B cell (primary cell): ENCODE measurements around the gene ZNF804A. TPM values are rescaled to one million over a fixed set of nuclear protein-coding genes. Genes with fewer than 3 reads are reported as not detected.

Source experiments
- ATAC-seq: fragments of 200-7000 bp; cut with Tn5 transposase; one replicate; pipeline ENCODE4 v1.10.0; 2021; ENCODE audit warnings: low read depth, mild to moderate bottlenecking, moderate number of reproducible peaks, moderate library complexity
- CTCF ChIA-PET: fragments of 350-600 bp; sonication (Branson Sonifier 250); formaldehyde crosslinking; loops from one replicate; lab custom pipeline; 2021; ENCODE audit warnings: antibody characterized with exemption, inconsistent platforms; lab: Charles Lee
- POLR2A ChIA-PET: fragments of 350-600 bp; sonication (Branson Sonifier 250); formaldehyde crosslinking; loops from one replicate; lab custom pipeline; 2021; ENCODE audit warnings: antibody characterized with exemption; lab: Charles Lee
- DNase-seq: peaks from one replicate; pipeline ENCODE4 v3.0.0; 2013
- H2AFZ ChIP-seq: 2 replicates; pipeline ENCODE4 v1.6.1; 2012; ENCODE audit warnings: mild to moderate bottlenecking, low read depth, low read length; ENCODE audit not compliant: insufficient read depth, poor library complexity, severe bottlenecking
- H3K27ac ChIP-seq, 2 donors: 1 replicate in 1 of 2; 2 replicates in 1 of 2; pipeline ENCODE4 v1.5.1; 2012 to 2013; ENCODE audit warnings: low read length in 2 of 2, mild to moderate bottlenecking in 2 of 2, moderate library complexity in 1 of 2
- H3K27me3 ChIP-seq, 4 experiments: fragments of 200-600 bp in 1 of 4; sonication (generic) in 1 of 4; replicated peaks in 1 of 4; 1 replicate in 2 of 4; 2 replicates in 2 of 4; pipeline versions ENCODE4 v1.6.1 to v1.7.0; 2013 to 2016; ENCODE audit warnings: low read length in 3 of 4, mild to moderate bottlenecking in 2 of 4, mixed read lengths in 1 of 4, moderate library complexity in 1 of 4; ENCODE audit not compliant: insufficient read depth in 4 of 4, control insufficient read depth in 3 of 4; ENCODE audit errors: control extremely low read depth in 1 of 4
- H3K36me3 ChIP-seq, 2 experiments: replicated peaks in 1 of 2; 1 replicate in 1 of 2; 2 replicates in 1 of 2; pipeline versions ENCODE4 v1.6.1 to v1.7.1; 2013; ENCODE audit warnings: low read length in 1 of 2; ENCODE audit not compliant: insufficient read depth in 2 of 2, control insufficient read depth in 1 of 2; ENCODE audit errors: control extremely low read depth in 1 of 2, extremely low read depth in 1 of 2
- H3K4me1 ChIP-seq, 2 donors: fragments of 200-600 bp in 1 of 2; sonication (generic) in 1 of 2; 1 replicate in 1 of 2; 2 replicates in 1 of 2; pipeline versions ENCODE4 v1.5.1 to v1.6.1; 2013 to 2017; ENCODE audit warnings: low read length in 2 of 2; ENCODE audit not compliant: control insufficient read depth in 2 of 2, insufficient read depth in 2 of 2
- H3K4me2 ChIP-seq: replicated peaks from 2 replicates; pipeline ENCODE3; 2012; ENCODE audit warnings: mild to moderate bottlenecking, low read depth, low read length; ENCODE audit not compliant: poor library complexity, severe bottlenecking
- H3K4me3 ChIP-seq, 5 experiments: fragments of 200-600 bp in 1 of 5; sonication (generic) in 1 of 5; 1 replicate in 3 of 5; 2 replicates in 2 of 5; pipeline versions ENCODE4 v1.5.1 to v1.7.0; 2011 to 2016; ENCODE audit warnings: low read length in 4 of 5, mild to moderate bottlenecking in 4 of 5, low read depth in 2 of 5, control low read depth in 1 of 5, moderate library complexity in 1 of 5; ENCODE audit not compliant: insufficient read depth in 1 of 5; ENCODE audit errors: control extremely low read depth in 1 of 5, extremely low read depth in 1 of 5
- H3K79me2 ChIP-seq: fragments of 200-600 bp; sonication (generic); one replicate; pipeline ENCODE4 v1.6.0; 2016; ENCODE audit warnings: low read length; ENCODE audit not compliant: control insufficient read depth, insufficient read depth
- H3K9ac ChIP-seq: fragments of 200-600 bp; sonication (generic); 2 replicates; pipeline ENCODE4 v1.6.1; 2017; ENCODE audit warnings: mild to moderate bottlenecking, low read length, moderate library complexity
- H3K9me3 ChIP-seq, 3 donors: one replicate each; pipeline versions ENCODE4 v1.6.1 to v1.7.1; 2013; ENCODE audit warnings: low read length in 2 of 3; ENCODE audit not compliant: control insufficient read depth in 2 of 3, insufficient read depth in 1 of 3; ENCODE audit errors: control extremely low read depth in 1 of 3
- H4K20me1 ChIP-seq: 2 replicates; pipeline ENCODE4 v1.6.0; 2012; ENCODE audit warnings: mild to moderate bottlenecking, low read length; ENCODE audit not compliant: insufficient read depth, control insufficient read depth, poor library complexity, severe bottlenecking
- H3K27ac Mint-ChIP-seq: one replicate; pipeline ENCODE4 v1.8.0; 2021; ENCODE audit warnings: mixed read lengths
- H3K27me3 Mint-ChIP-seq: one replicate; pipeline ENCODE4 v1.8.0; 2021; ENCODE audit warnings: mixed read lengths
- H3K4me1 Mint-ChIP-seq: one replicate; pipeline ENCODE4 v1.8.0; 2021; ENCODE audit warnings: mixed read lengths
- H3K4me3 Mint-ChIP-seq: one replicate; pipeline ENCODE4 v1.8.0; 2021; ENCODE audit warnings: mixed read lengths
- H3K9me3 Mint-ChIP-seq: one replicate; pipeline ENCODE4 v1.8.0; 2022; ENCODE audit warnings: mixed read lengths; ENCODE audit not compliant: insufficient read depth
- EZH2 ChIP-seq: IDR thresholded peaks from 2 replicates; pipeline ENCODE4 v1.6.1; 2012; ENCODE audit warnings: borderline replicate concordance, low read depth, mild to moderate bottlenecking, moderate library complexity, low read length; ENCODE audit not compliant: insufficient read depth, poor library complexity, severe bottlenecking
- WGBS: methylation state at CpG from one replicate; pipeline ENCODE4 v1.1.5; 2013; ENCODE audit warnings: missing lambda C conversion rate; ENCODE audit not compliant: insufficient coverage; 5-methylcytosine and 5-hydroxymethylcytosine counted together
- intact Hi-C: fragments of 100-400 bp; cut with micrococcal nuclease; formaldehyde crosslinking; loops from one replicate; pipeline ENCODE4 v1.10.0; 2022
- polyA plus RNA-seq: library from polyadenylated mRNA; depleted of rRNA; stranded (reverse); fragments of >200 nt; gene quantifications from 2 replicates; pipeline ENCODE4 v1.2.3, GENCODE V29; 2012
- total RNA-seq, 2 donors: library from RNA; stranded (reverse); fragments of 120-200 nt in 1 of 2; gene quantifications; 1 replicate in 1 of 2; 2 replicates in 1 of 2; pipeline versions ENCODE4 v1.2.3 to v1.2.4, GENCODE V29; 2013 to 2022
- TF ChIP-seq, protein P1 (sequence below): fragments of 200-600 bp; IDR thresholded peaks from one replicate; pipeline ENCODE4 v1.8.0; 2022; ENCODE audit warnings: antibody characterized with exemption, mild to moderate bottlenecking

The ZNF804A gene
- total and polyA plus RNA-seq, 2 donors (not counting 1 experiment from before 2014, with no cell fraction given), result 1.2 to 2.4 TPM

DNA sequence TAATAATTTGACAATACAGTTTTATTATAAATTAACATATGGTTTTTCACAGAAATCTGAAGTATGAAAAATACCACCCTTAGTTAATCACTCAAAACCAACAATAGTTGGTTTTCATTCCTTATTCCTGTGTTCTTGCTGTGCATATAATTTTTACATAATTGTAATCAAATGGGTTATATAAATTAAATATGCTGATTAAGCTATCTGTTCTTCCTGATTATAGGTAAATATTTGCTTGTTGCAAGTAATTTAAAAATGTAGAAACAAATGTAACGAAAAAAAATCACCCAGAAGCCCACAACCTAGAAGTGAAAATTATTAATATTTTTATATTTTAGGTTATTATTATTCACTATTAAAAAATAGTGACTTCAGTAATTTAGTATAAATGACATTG, 98.3 kb downstream of the ZNF804A start:
- no peak overlapping the region for H3K4me3 Mint-ChIP-seq
- no peak for TF ChIP-seq EZH2
- TF ChIP-seq, protein P1, sequence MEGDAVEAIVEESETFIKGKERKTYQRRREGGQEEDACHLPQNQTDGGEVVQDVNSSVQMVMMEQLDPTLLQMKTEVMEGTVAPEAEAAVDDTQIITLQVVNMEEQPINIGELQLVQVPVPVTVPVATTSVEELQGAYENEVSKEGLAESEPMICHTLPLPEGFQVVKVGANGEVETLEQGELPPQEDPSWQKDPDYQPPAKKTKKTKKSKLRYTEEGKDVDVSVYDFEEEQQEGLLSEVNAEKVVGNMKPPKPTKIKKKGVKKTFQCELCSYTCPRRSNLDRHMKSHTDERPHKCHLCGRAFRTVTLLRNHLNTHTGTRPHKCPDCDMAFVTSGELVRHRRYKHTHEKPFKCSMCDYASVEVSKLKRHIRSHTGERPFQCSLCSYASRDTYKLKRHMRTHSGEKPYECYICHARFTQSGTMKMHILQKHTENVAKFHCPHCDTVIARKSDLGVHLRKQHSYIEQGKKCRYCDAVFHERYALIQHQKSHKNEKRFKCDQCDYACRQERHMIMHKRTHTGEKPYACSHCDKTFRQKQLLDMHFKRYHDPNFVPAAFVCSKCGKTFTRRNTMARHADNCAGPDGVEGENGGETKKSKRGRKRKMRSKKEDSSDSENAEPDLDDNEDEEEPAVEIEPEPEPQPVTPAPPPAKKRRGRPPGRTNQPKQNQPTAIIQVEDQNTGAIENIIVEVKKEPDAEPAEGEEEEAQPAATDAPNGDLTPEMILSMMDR, result no peak
- no peak for DNase-seq
- no peak overlapping the region for H3K4me2 ChIP-seq
- no peak overlapping the region for H3K9ac ChIP-seq
- H3K4me3 ChIP-seq, result no peak overlapping the region
- no peaks in the 10 kb centered on the region for H3K79me2 ChIP-seq
- no peak overlapping the region for H3K27ac ChIP-seq
- H3K36me3 ChIP-seq, result no peaks in the 10 kb centered on the region
- intact Hi-C loops, result no loop called here
- no peak for ATAC-seq
- no peaks in the 10 kb centered on the region for H3K27me3 ChIP-seq
- H3K27me3 Mint-ChIP-seq, result no peaks in the 10 kb centered on the region
- H3K27ac Mint-ChIP-seq, result no peak overlapping the region
- H4K20me1 ChIP-seq, result no peaks in the 10 kb centered on the region
- H3K4me1 Mint-ChIP-seq, result no peaks in the 10 kb centered on the region
- H2AFZ ChIP-seq, result no peak overlapping the region
- H3K9me3 Mint-ChIP-seq, result no peaks in the 10 kb centered on the region
- no peaks in the 10 kb centered on the region for H3K4me1 ChIP-seq
- H3K9me3 ChIP-seq, result no peaks in the 10 kb centered on the region
- ChIA-PET POLR2A (no interaction called here), CTCF (no interaction called here)
- WGBS, result no CpG with 5 or more reads among the region's 1 CpG

GRCh38 chr2:184698476-184698875, 100.1 kb downstream of the ZNF804A start:
- WGBS, result no CpG with 5 or more reads among the region's 3 CpGs
- Mint-ChIP-seq H3K27me3 (no peaks in the 10 kb centered on the region), H3K4me1 (no peaks in the 10 kb centered on the region), H3K4me3 (no peak overlapping the region), H3K27ac (no peak overlapping the region), H3K9me3 (no peaks in the 10 kb centered on the region)
- ChIA-PET CTCF (no interaction called here), POLR2A (no interaction called here)
- TF ChIP-seq, protein P1, result no peak
- TF ChIP-seq EZH2, result no peak
- Histone ChIP-seq H4K20me1 (no peaks in the 10 kb centered on the region), H2AFZ (no peak overlapping the region), H3K27ac (no peak overlapping the region), H3K4me1 (no peaks in the 10 kb centered on the region), H3K9me3 (no peaks in the 10 kb centered on the region), H3K4me2 (no peak overlapping the region), H3K4me3 (no peak overlapping the region), H3K27me3 (no peaks in the 10 kb centered on the region), H3K9ac (no peak overlapping the region), H3K79me2 (no peaks in the 10 kb centered on the region), H3K36me3 (no peaks in the 10 kb centered on the region)
- no peak for DNase-seq
- intact Hi-C loops, result no loop called here
- ATAC-seq, result no peak
